Choroid plexus epithelial cell (primary cell): ENCODE measurements around the gene CTIF.

Experiments used
- DNase-seq: peaks from one replicate; pipeline ENCODE4 v3.0.0-alpha.2; 2010; ENCODE audit warnings: low read depth
- H3K4me3 ChIP-seq: 2 replicates; pipeline ENCODE4 v1.5.1; 2011; ENCODE audit warnings: low read depth, mild to moderate bottlenecking, control low read depth, low read length, moderate library complexity
- TF ChIP-seq, protein P1 (sequence below): conservative IDR thresholded peaks from 2 replicates; pipeline ENCODE4 v1.5.1; 2011; ENCODE audit warnings: low read depth, mild to moderate bottlenecking, control low read depth, inconsistent platforms, low read length, moderate library complexity

Gene CTIF

DNA sequence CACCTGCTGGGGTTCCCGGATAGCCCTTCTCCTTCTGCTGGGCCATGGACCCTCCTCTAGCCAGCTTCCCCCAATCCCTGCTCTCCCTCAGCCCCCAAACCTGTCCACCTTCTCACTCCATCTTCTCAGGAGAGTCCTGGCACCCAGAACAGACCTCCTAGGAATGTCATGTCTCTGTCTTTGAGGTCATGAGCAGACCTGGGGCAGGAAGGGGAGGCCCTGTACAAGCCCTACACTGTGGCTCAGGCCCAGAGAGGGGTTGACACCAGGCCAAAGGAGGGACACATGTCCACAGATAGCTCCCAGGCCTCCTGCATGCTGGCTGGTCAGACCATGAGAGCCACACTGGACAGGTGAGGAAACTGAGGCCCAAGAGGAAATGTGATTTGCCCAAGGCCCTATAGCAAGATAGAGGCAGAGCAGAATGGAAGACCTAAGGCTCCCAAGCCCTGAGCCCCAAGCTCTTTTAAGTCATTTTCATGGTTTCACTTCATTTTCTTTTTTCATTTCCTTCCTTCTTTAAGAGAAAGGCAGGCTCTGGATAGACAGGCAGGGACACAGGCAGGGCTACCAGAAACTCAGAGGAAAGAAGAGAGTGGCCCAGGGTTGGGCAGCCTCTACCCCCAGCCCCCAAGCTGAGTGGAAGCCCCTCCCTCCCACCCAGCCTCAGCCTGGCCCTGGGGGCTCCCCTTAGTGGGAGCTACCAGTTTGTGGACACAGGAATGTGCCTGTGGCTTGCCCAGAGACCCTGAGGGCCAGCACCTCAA is 252.2 kb downstream of the CTIF start:
- no peak overlapping the region for H3K4me3 ChIP-seq
- no peak for DNase-seq
- TF ChIP-seq, protein P1, sequence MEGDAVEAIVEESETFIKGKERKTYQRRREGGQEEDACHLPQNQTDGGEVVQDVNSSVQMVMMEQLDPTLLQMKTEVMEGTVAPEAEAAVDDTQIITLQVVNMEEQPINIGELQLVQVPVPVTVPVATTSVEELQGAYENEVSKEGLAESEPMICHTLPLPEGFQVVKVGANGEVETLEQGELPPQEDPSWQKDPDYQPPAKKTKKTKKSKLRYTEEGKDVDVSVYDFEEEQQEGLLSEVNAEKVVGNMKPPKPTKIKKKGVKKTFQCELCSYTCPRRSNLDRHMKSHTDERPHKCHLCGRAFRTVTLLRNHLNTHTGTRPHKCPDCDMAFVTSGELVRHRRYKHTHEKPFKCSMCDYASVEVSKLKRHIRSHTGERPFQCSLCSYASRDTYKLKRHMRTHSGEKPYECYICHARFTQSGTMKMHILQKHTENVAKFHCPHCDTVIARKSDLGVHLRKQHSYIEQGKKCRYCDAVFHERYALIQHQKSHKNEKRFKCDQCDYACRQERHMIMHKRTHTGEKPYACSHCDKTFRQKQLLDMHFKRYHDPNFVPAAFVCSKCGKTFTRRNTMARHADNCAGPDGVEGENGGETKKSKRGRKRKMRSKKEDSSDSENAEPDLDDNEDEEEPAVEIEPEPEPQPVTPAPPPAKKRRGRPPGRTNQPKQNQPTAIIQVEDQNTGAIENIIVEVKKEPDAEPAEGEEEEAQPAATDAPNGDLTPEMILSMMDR: no peak

DNA sequence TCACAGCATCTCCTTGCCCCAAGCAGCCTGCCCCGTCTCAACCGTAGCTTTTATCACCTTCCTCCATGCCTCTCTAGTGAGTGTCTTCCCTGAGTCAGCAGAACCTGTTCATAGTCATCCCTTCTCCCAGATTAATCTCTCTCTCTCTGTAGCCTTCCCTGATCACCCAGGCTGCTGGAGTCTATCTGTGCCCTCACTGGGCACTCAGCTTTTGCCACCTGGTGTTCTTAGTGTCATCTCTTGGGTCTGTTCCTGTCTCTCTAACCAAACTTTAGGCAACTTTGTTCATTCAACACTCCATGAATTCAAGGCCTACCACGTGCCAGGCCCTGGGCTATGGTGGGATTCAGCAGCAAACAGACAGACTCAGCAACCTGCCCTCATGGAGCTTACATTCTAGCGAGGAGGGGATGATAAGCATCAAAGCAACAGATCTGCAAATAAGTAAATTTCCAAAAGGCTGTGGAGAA is 252.8 kb downstream of the CTIF start:
- DNase-seq: no peak
- TF ChIP-seq, protein P1: no peak
- no peak overlapping the region for H3K4me3 ChIP-seq

DNA sequence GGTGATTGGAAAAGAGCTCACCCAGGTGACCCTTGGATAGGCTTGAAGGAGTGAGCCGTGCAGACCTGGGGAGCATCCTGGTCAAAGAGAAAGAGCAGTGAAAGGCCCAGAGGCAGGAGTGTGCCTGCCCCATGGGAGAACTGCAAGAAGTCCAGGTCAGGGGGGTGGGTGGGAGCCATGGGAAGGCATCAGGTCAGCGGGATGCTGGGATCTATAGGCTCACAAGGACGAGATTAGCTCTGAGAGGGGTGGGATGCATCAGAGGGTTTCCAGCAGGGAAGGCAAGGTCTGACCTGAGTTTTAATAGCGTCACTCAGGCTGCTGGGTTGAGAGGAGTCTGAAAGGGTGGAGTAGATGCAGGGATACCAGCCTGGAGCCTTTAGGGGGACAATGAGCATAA is 253.3 kb downstream of the CTIF start:
- TF ChIP-seq, protein P1: no peak
- DNase-seq: no peak
- no peak overlapping the region for H3K4me3 ChIP-seq

DNA sequence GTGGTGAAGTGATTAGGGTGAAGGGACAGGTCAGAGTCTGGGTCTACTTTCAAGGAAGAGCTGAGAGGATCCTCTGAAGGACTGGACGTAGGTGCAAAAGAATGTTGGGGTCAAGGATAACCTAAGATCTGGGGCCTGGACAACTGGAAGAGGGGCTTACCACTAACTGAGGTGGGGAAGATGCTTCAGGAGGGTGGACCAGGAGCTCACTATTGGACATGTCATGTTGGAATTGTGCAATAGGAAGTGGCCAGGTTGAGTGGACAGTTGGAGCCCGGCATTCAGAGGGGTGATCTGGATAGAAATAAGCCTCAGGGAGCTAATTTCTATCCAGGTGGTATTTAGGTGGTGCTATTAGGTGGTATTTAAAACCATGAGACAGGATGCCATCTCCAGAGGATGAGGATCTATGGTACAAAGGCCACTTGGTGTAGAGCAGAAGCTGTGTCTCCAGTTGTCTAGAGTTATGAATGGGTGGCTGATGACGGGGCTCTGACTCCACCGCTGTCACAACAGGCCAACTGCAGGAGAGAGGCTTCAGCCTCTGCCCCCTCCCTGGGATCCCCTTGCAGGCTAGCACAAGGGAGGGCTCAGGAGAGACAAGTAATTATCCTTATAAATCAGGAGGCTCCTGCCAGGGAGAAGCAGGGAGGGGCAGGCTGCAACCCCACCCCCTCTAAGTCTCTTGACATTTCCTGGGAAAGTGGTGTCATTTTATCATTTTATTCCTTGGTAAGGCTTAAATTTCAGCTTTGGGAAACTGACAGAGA is 254.0 kb downstream of the CTIF start:
- TF ChIP-seq, protein P1: no peak
- no peak for DNase-seq
- H3K4me3 ChIP-seq: no peak overlapping the region

DNA sequence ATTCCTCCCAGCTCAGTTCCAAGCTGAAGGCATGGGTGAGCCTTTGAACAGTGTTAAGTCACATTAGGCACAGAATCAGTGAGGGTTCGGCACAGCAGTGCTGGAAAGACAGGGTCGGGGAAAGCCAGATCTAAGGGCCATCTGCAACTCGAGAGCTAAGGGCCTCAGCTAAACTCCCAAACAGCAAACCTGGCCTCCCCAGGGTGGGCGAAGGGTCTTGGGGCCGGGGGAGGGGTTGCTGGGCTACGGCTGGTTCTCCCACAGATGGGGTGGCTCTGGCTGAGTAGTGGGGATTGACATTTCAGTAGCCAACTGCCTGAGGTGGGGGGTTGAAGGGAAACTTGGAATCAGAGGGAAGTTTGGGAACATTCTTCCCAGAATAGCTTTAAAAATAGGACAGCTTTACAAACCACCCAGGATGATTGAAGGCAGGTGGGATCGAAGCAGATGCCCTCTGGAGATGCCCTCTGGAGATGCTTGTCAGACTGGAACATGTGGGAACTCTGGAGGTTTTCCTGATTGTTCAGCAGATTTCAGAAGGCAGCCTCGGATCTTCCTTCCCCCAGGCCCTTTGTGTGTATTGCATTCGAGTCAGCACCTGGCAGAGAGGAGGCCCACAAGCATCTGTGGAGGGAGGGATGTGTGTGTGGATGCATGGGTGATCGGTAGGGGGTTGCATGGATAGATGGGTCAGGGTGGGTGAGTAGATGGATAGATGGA is 255.6 kb downstream of the CTIF start:
- DNase-seq: no peak
- no peak overlapping the region for H3K4me3 ChIP-seq
- TF ChIP-seq, protein P1: no peak

DNA sequence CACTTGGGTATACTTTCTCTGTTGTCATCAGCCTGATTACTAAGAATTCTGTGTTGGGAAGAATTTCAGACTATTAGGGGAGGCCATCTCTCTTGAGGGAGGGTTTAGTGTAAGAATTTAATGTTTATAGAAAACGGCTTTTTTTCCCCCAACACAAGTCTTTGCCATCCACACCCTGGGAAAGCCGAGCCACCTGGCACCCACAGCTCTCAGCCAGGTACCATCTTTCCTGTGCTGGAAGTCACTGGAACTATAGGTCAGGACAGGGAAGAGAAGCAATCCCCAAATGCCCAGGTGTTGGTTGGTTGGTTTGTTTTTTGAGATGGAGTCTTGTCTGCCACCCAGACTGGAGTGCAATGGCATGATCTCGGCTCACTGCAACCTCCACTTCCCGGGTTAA is 256.9 kb downstream of the CTIF start:
- DNase-seq: no peak
- TF ChIP-seq, protein P1: no peak
- H3K4me3 ChIP-seq: no peak overlapping the region
